Sigmoid colon (tissue), 7 donors: Measurements from ENCODE around the gene SPRR2E. TPM values are rescaled to one million over a fixed set of nuclear protein-coding genes. Genes with fewer than 3 reads are reported as not detected.
"Not testable (repeated sequence)": the region's sequence is repeated elsewhere in the genome, so short reads cannot be mapped to it uniquely, and the experiment has no call there.

Source experiments
- DNase-seq: peaks from one replicate; pipeline ENCODE4 v3.0.0-alpha.2; 2019
- H3K27ac ChIP-seq, 4 donors: fragments of 200-600 bp; sonication (generic); one replicate each; pipeline ENCODE4 v1.5.1; 2016 to 2019; ENCODE audit warnings: mild to moderate bottlenecking in 1 of 4
- H3K27me3 ChIP-seq, 3 donors: fragments of 200-600 bp; sonication (generic); one replicate each; pipeline ENCODE4 v1.5.1; 2019; ENCODE audit warnings: mild to moderate bottlenecking in 1 of 3
- H3K36me3 ChIP-seq, 4 donors: fragments of 200-600 bp; sonication (generic); one replicate each; pipeline ENCODE4 v1.5.1; 2016 to 2019
- H3K4me1 ChIP-seq, 4 donors: fragments of 200-600 bp; sonication (generic); one replicate each; pipeline ENCODE4 v1.5.1; 2017 to 2019
- H3K4me3 ChIP-seq, 4 donors: fragments of 200-600 bp; sonication (generic); one replicate each; pipeline ENCODE4 v1.5.1; 2017 to 2019; ENCODE audit warnings: mild to moderate bottlenecking in 2 of 4, moderate library complexity in 1 of 4
- H3K9me3 ChIP-seq, 4 donors: fragments of 200-600 bp in 3 of 4; sonication (generic) in 3 of 4; one replicate each; pipeline versions ENCODE4 v1.5.1 to v1.6.1; 2013 to 2019
- CTCF ChIP-seq, 4 experiments: fragments of 450-650 bp in 3 of 4; fragments of 200-600 bp in 1 of 4; IDR thresholded peaks; one replicate each; pipeline ENCODE4 v1.5.1; 2016 to 2019; ENCODE audit warnings: antibody characterized with exemption in 4 of 4, mild to moderate bottlenecking in 3 of 4, moderate library complexity in 2 of 4
- EP300 ChIP-seq, 4 donors: sonication (generic); formaldehyde crosslinking; IDR thresholded peaks; one replicate each; pipeline ENCODE4 v1.6.1; 2017; ENCODE audit warnings: antibody characterized with exemption in 4 of 4
- POLR2A ChIP-seq, 2 donors: fragments of 450-650 bp; IDR thresholded peaks; one replicate each; pipeline ENCODE4 v1.6.1; 2016; ENCODE audit warnings: antibody characterized with exemption in 2 of 2, mild to moderate bottlenecking in 2 of 2, moderate library complexity in 2 of 2
- POLR2AphosphoS5 ChIP-seq, 4 donors: sonication (generic); formaldehyde crosslinking; IDR thresholded peaks; one replicate each; pipeline ENCODE4 v1.6.1; 2017; ENCODE audit warnings: antibody characterized with exemption in 4 of 4
- WGBS, 2 donors: extraction: QIAGEN DNeasy Blood & Tissue Kit; methylation state at CpG; one replicate each; pipeline ENCODE4 v1.1.7; 2013; 5-methylcytosine and 5-hydroxymethylcytosine counted together
- intact Hi-C: fragments of 100-400 bp; cut with DNase I; formaldehyde crosslinking; loops from one replicate; pipeline ENCODE4 v1.15.1; 2023
- polyA plus RNA-seq, 3 donors: library from polyadenylated mRNA; stranded (reverse); fragments of 200-250 nt; gene quantifications; one replicate each; pipeline ENCODE4 v1.2.3, GENCODE V29; 2013
- total RNA-seq, 4 donors: library from RNA; depleted of rRNA; stranded (reverse); fragments of >200 nt; gene quantifications; one replicate each; pipeline ENCODE4 v1.1.0, GENCODE V29; 2016
- donor health status: healthy with polysubstance abuse.
- donor health status: Bipolar disorder and iron deficiency.
- donor health status: healthy.

SPRR2E gene
- total and polyA plus RNA-seq, 7 donors: 0.16 to 1.8 TPM; not detected in 5

- no peak overlapping the region for H3K4me3 ChIP-seq
- 66 to 69% methylated on average over 2 of the region's 2 CpGs for WGBS, 2 donors
- intact Hi-C loops: no loop called here
- no peak for TF ChIP-seq EP300 (IDR thresholded peaks at IDR 0.05)
- TF ChIP-seq CTCF (IDR thresholded peaks at IDR 0.05): no peak
- no peak for TF ChIP-seq POLR2A (IDR thresholded peaks at IDR 0.05)
- TF ChIP-seq POLR2AphosphoS5 (IDR thresholded peaks at IDR 0.05): no peak
- H3K27me3 ChIP-seq: no peaks in the 10 kb centered on the region
- H3K9me3 ChIP-seq: peaks cover 0 to 4% (median 0%) of the 10 kb centered on the region in 4 donors
- H3K27ac ChIP-seq: no peak overlapping the region
- no peaks in the 10 kb centered on the region for H3K36me3 ChIP-seq
- no peak for DNase-seq
- H3K4me1 ChIP-seq: no peaks in the 10 kb centered on the region
These were observed 33.0 kb upstream of the SPRR2E start for GRCh38 chr1:153127296-153127695.

GRCh38 chr1:153125536-153125935 is 31.2 kb upstream of the SPRR2E start:
- Histone ChIP-seq H3K36me3 (no peaks in the 10 kb centered on the region), H3K27me3 (no peaks in the 10 kb centered on the region), H3K27ac (no peak overlapping the region), H3K4me3 (no peak overlapping the region), H3K9me3 (peaks cover 0 to 4% (median 0%) of the 10 kb centered on the region in 4 donors), H3K4me1 (no peaks in the 10 kb centered on the region)
- 94 to 97% methylated on average over 1 of the region's 1 CpG for WGBS, 2 donors
- no peak for DNase-seq
- intact Hi-C loops: no loop called here
- no peak for TF ChIP-seq POLR2AphosphoS5 (IDR thresholded peaks at IDR 0.05)
- TF ChIP-seq EP300 (IDR thresholded peaks at IDR 0.05): no peak
- TF ChIP-seq CTCF (IDR thresholded peaks at IDR 0.05): no peak
- no peak for TF ChIP-seq POLR2A (IDR thresholded peaks at IDR 0.05)

GRCh38 chr1:153123793-153124192 is 29.5 kb upstream of the SPRR2E start:
- DNase-seq, intact Hi-C loops, H3K4me3 ChIP-seq, H3K4me1 ChIP-seq, H3K27ac ChIP-seq, H3K9me3 ChIP-seq, H3K27me3 ChIP-seq, H3K36me3 ChIP-seq: not testable (repeated sequence)
- 84 to 87% methylated on average over 8 of the region's 8 CpGs for WGBS, 2 donors

- Histone ChIP-seq H3K27me3 (no peaks in the 10 kb centered on the region), H3K4me3 (no peak overlapping the region), H3K36me3 (no peaks in the 10 kb centered on the region), H3K9me3 (peaks cover 0 to 4% (median 0%) of the 10 kb centered on the region in 4 donors), H3K4me1 (no peaks in the 10 kb centered on the region), H3K27ac (no peak overlapping the region)
- no peak for DNase-seq
- intact Hi-C loops: no loop called here
- TF ChIP-seq POLR2AphosphoS5 (IDR thresholded peaks at IDR 0.05): no peak
- TF ChIP-seq POLR2A (IDR thresholded peaks at IDR 0.05): no peak
- no peak for TF ChIP-seq CTCF (IDR thresholded peaks at IDR 0.05)
- TF ChIP-seq EP300 (IDR thresholded peaks at IDR 0.05): no peak
- 28 to 40% methylated on average over 3 of the region's 3 CpGs for WGBS, 2 donors
These were observed 28.6 kb upstream of the SPRR2E start for GRCh38 chr1:153122831-153123421.

- no peak for DNase-seq
- H3K4me3 ChIP-seq: no peak overlapping the region
- intact Hi-C loops: no loop called here
These were observed 26.6 kb upstream of the SPRR2E start for GRCh38 chr1:153120945-153121344.

More at GRCh38 chr1:153120945-153121344, 26.6 kb upstream of the SPRR2E start:
- peaks cover 0 to 4% (median 0%) of the 10 kb centered on the region in 4 donors for H3K9me3 ChIP-seq
- H3K36me3 ChIP-seq: no peaks in the 10 kb centered on the region
- TF ChIP-seq EP300 (IDR thresholded peaks at IDR 0.05) (no peak), POLR2AphosphoS5 (IDR thresholded peaks at IDR 0.05) (no peak), CTCF (IDR thresholded peaks at IDR 0.05) (no peak), POLR2A (IDR thresholded peaks at IDR 0.05) (no peak)
- H3K4me1 ChIP-seq: no peaks in the 10 kb centered on the region
- H3K27ac ChIP-seq: no peak overlapping the region
- no peaks in the 10 kb centered on the region for H3K27me3 ChIP-seq
